Transverse colon (tissue), 4 donors: ENCODE measurements around the gene OLFML2A.
"Not testable (repeated sequence)": the region's sequence is repeated elsewhere in the genome, so short reads cannot be mapped to it uniquely, and the experiment has no call there.

Experiments used
- CTCF ChIP-seq, 5 experiments: fragments of 200-600 bp in 3 of 5; fragments of 450-650 bp in 2 of 5; sonication (generic) in 3 of 5; IDR thresholded peaks; 1 replicate in 2 of 5; 2 replicates in 3 of 5; pipeline ENCODE4 v1.5.1; 2016 to 2017; ENCODE audit warnings: antibody characterized with exemption in 5 of 5, inconsistent platforms in 3 of 5, mild to moderate bottlenecking in 2 of 5, moderate library complexity in 1 of 5
- EP300 ChIP-seq: sonication (generic); formaldehyde crosslinking; IDR thresholded peaks from one replicate; pipeline ENCODE4 v1.6.1; 2017; ENCODE audit warnings: antibody characterized with exemption, low read depth
- POLR2A ChIP-seq: fragments of 450-650 bp; IDR thresholded peaks from one replicate; pipeline ENCODE4 v1.6.1; 2016; ENCODE audit warnings: antibody characterized with exemption, mild to moderate bottlenecking, moderate library complexity
- POLR2AphosphoS5 ChIP-seq, 3 donors: sonication (generic); formaldehyde crosslinking; IDR thresholded peaks; one replicate each; pipeline ENCODE4 v1.6.1; 2016; ENCODE audit warnings: antibody characterized with exemption in 3 of 3

- TF ChIP-seq POLR2A; EP300; CTCF (IDR thresholded peaks at IDR 0.05); POLR2AphosphoS5 (IDR thresholded peaks at IDR 0.05): not testable (repeated sequence)
These were observed 38.9 kb upstream of the OLFML2A start for GRCh38 chr9:124738075-124738474.
